HepG2 (cell line): Measurements from ENCODE around the gene NET1. TPM values are rescaled to one million over a fixed set of nuclear protein-coding genes. Genes with fewer than 3 reads are reported as not detected.
"Not testable (repeated sequence)": the region's sequence is repeated elsewhere in the genome, so short reads cannot be mapped to it uniquely, and the experiment has no call there.

Experiments used
- ATAC-seq: fragments of 200-7000 bp; cut with Tn5 transposase; 3 replicates; pipeline ENCODE4 v1.9.1; 2020; ENCODE audit warnings: mild to moderate bottlenecking, moderate library complexity
- BruUV-seq: library from RNA; stranded (reverse); fragments of 400-500 nt; replicated peaks from 2 replicates; lab custom pipeline; 2021; lab: Mats Ljungman, UMichigan
- CTCF ChIA-PET: fragments of 300-600 bp; formaldehyde crosslinking; extraction: SDS; loops from one replicate; lab custom pipeline; 2021; ENCODE audit warnings: low total read pairs, inconsistent platforms, low intra/inter-chr PET ratio; lab: Yijun Ruan, JAX
- POLR2A ChIA-PET: fragments of 350-600 bp; sonication (Branson Sonifier 250); formaldehyde crosslinking; loops from one replicate; lab custom pipeline; 2020; ENCODE audit warnings: antibody characterized with exemption, inconsistent platforms; lab: Yijun Ruan, JAX
- DNase-seq: peaks from one replicate; pipeline ENCODE4 v3.0.0-alpha.2; 2015; ENCODE audit warnings: low spot score
- FAIRE-seq: peaks from 3 replicates; lab custom pipeline; 2011; peaks lifted over from hg19 to GRCh38; lab: Jason Lieb, UNC
- H2AFZ ChIP-seq: one replicate; pipeline ENCODE4 v1.6.1; 2011; ENCODE audit warnings: low read length, inconsistent platforms
- H3K27ac ChIP-seq: fragments of 300-600 bp; 3 replicates; pipeline ENCODE4 v1.8.0; 2011; ENCODE audit warnings: mixed run types, mild to moderate bottlenecking, mixed read lengths, low read length, inconsistent platforms; ENCODE audit not compliant: insufficient read depth; ENCODE audit errors: extremely low read length
- H3K27me3 ChIP-seq, 2 experiments: fragments of 200-600 bp in 1 of 2; 2 replicates in 1 of 2; 3 replicates in 1 of 2; pipeline versions ENCODE4 v1.6.0 to v1.8.0; 2011; ENCODE audit warnings: low read length in 2 of 2, mild to moderate bottlenecking in 2 of 2, moderate library complexity in 2 of 2, inconsistent platforms in 1 of 2; ENCODE audit not compliant: insufficient read depth in 2 of 2, control insufficient read depth in 1 of 2
- H3K36me3 ChIP-seq, 2 experiments: fragments of 200-600 bp in 1 of 2; replicated peaks in 1 of 2; 2 replicates in 1 of 2; 3 replicates in 1 of 2; pipeline versions ENCODE4 v1.5.1 to v1.8.0; 2011; ENCODE audit warnings: low read length in 2 of 2, inconsistent platforms in 1 of 2; ENCODE audit not compliant: insufficient read depth in 2 of 2, control insufficient read depth in 1 of 2
- H3K4me1 ChIP-seq: 2 replicates; pipeline ENCODE4 v1.5.1; 2012; ENCODE audit warnings: low read length, inconsistent platforms; ENCODE audit not compliant: insufficient read depth
- H3K4me2 ChIP-seq: 2 replicates; pipeline ENCODE4 v1.6.0; 2011; ENCODE audit warnings: low read depth, low read length, inconsistent platforms
- H3K4me3 ChIP-seq, 3 experiments: fragments of 200-600 bp in 1 of 3; sonication (generic), shearing (Covaris generic) in 1 of 3; replicated peaks in 1 of 3; 2 replicates each; pipeline ENCODE4 v1.5.1; 2011 to 2016; ENCODE audit warnings: low read length in 3 of 3, inconsistent platforms in 2 of 3, low read depth in 2 of 3, mild to moderate bottlenecking in 2 of 3, control low read depth in 1 of 3, mixed read lengths in 1 of 3; ENCODE audit not compliant: insufficient read depth in 1 of 3
- H3K79me2 ChIP-seq: one replicate; pipeline ENCODE4 v1.6.1; 2011; ENCODE audit warnings: low read length, inconsistent platforms; ENCODE audit not compliant: insufficient read depth
- H3K9ac ChIP-seq: 2 replicates; pipeline ENCODE4 v1.6.0; 2011; ENCODE audit warnings: mild to moderate bottlenecking, low read depth, low read length, inconsistent platforms; ENCODE audit not compliant: insufficient read depth
- H3K9me3 ChIP-seq: 2 replicates; pipeline ENCODE4 v1.5.1; 2012; ENCODE audit warnings: mild to moderate bottlenecking, low read length
- H4K20me1 ChIP-seq: 2 replicates; pipeline ENCODE4 v1.6.0; 2011; ENCODE audit warnings: inconsistent platforms, mild to moderate bottlenecking, low read length, moderate library complexity; ENCODE audit not compliant: insufficient read depth
- PHB2 ChIP-seq: fragments of 450-650 bp; IDR thresholded peaks from 2 replicates; pipeline ENCODE4 v1.6.1; 2018; ENCODE audit not compliant: partially characterized antibody
- WGBS: methylation state at CpG from one replicate; pipeline ENCODE4 v1.1.6; 2017; ENCODE audit warnings: low lambda C conversion rate; 5-methylcytosine and 5-hydroxymethylcytosine counted together
- in situ Hi-C: cut with HindIII; loops from 2 replicates; pipeline ENCODE4 v1.10.0; 2017; ENCODE audit warnings: low pct_unique_long_range_greater_than_20kb; ENCODE audit not compliant: extremely low pct_ligation_motif_present
- intact Hi-C: fragments of 100-400 bp; cut with micrococcal nuclease; formaldehyde crosslinking; loops from one replicate; pipeline ENCODE4 v1.10.0; 2022; ENCODE audit not compliant: unreplicated experiment
- polyA plus RNA-seq, 8 experiments: library from polyadenylated mRNA; depleted of rRNA in 3 of 8; stranded (reverse) in 7 of 8; unstranded in 1 of 8; fragments of >200 nt; fragmentation: Illumina TruSeq in 4 of 8; extraction: Trizol in 4 of 8; gene quantifications; 2 replicates each; pipeline versions ENCODE4 v1.2.1 to v1.2.3, GENCODE V29; 2011 to 2016; ENCODE audit warnings: low read depth in 4 of 8, missing spikeins in 1 of 8, mixed read lengths in 1 of 8; ENCODE audit not compliant: insufficient read depth in 1 of 8
- total RNA-seq, 5 experiments: library from RNA; depleted of rRNA; stranded (reverse); fragments of >200 nt; fragmentation: Illumina TruSeq; extraction: Trizol; gene quantifications; 2 replicates each; pipeline ENCODE4 v1.2.3, GENCODE V29; 2016; ENCODE audit warnings: low read depth in 1 of 5

Gene NET1
- total and polyA plus RNA-seq, 2 of the 13 experiments (the other 11 are each of a cell fraction or from before 2014, with no cell fraction given): 48.1 to 65.8 TPM

- POLR2A ChIA-PET: no interaction called here
- H3K27ac ChIP-seq: no peak overlapping the region
- H2AFZ ChIP-seq: no peak overlapping the region
- no peaks in the 10 kb centered on the region for H3K9me3 ChIP-seq
- H3K4me3 ChIP-seq: no peak overlapping the region
- 93% methylated on average over 7 of the region's 15 CpGs for whole genome bisulfite sequencing
- no peaks in the 10 kb centered on the region; a peak in 2 of 5 replicates for H3K27me3 ChIP-seq
- intact Hi-C loops: no loop called here
- no peaks in the 10 kb centered on the region for H4K20me1 ChIP-seq
- ATAC-seq: no peak
- CTCF ChIA-PET: no interaction called here
- no peak overlapping the region for H3K4me2 ChIP-seq
- DNase-seq: no peak
- no peaks in the 10 kb centered on the region for H3K36me3 ChIP-seq
- no peak for TF ChIP-seq PHB2
- BruUV-seq: no TSS peak
- H3K79me2 ChIP-seq: no peaks in the 10 kb centered on the region
- peaks cover 42% of the 10 kb centered on the region for H3K4me1 ChIP-seq
- FAIRE-seq: no peak
- in situ Hi-C loops: no loop called here
- H3K9ac ChIP-seq: no peak overlapping the region
Observed at GRCh38 chr10:5470062-5470751, 57.9 kb downstream of the NET1 start.

DNA sequence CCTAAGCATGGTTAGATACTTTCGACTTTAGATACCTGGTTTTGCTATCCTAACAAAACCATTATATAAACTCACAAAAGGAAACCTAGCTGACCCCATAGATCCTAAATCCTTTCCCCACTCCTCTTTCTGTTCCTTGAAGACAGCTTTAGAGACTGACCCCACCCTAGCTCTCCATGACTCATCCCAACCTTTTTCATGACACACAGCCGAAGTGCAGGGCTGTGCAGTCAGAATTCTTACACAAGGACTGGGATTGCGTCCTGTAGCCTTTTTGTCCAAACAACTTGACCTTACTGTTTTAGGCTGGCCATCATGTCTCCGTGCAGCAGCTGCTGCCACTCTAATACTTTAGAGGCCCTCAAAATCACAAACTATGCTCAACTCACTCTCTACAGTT is 62.3 kb downstream of the NET1 start:
- H3K36me3 ChIP-seq, H3K4me3 ChIP-seq, FAIRE-seq, intact Hi-C loops, H3K27ac ChIP-seq, POLR2A ChIA-PET, H2AFZ ChIP-seq, H3K79me2 ChIP-seq, H3K4me2 ChIP-seq, H3K9me3 ChIP-seq, H4K20me1 ChIP-seq, BruUV-seq, ATAC-seq, DNase-seq, in situ Hi-C loops, CTCF ChIA-PET, H3K9ac ChIP-seq: not testable (repeated sequence)
- WGBS: 27% methylated on average over 4 of the region's 4 CpGs
- Histone ChIP-seq H3K4me1 (peaks cover 16% of the 10 kb centered on the region; the same call in 1 of the 2 replicates), H3K27me3 (peaks cover 3 to 21% of the 10 kb centered on the region in 2 experiments; a peak in 3 of 5 replicates)

DNA sequence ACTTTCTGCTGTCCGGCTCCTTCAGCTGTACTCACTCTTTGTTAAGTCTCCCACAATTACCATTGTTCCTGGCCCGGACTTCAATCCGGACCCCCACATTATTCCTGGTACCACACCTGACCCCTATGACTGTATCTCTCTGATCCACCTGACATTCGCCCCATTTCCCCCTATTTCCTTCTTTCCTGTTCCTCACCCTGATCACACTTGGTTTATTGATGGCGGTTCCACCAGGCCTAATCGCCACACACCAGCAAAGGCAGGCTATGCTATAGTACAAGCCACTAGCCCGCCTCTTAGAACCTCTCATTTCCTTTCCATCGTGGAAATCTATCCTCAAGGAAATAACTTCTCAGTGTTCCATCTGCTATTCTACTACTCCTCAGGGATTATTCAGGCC is 62.7 kb downstream of the NET1 start:
- not testable (repeated sequence) for BruUV-seq

DNA sequence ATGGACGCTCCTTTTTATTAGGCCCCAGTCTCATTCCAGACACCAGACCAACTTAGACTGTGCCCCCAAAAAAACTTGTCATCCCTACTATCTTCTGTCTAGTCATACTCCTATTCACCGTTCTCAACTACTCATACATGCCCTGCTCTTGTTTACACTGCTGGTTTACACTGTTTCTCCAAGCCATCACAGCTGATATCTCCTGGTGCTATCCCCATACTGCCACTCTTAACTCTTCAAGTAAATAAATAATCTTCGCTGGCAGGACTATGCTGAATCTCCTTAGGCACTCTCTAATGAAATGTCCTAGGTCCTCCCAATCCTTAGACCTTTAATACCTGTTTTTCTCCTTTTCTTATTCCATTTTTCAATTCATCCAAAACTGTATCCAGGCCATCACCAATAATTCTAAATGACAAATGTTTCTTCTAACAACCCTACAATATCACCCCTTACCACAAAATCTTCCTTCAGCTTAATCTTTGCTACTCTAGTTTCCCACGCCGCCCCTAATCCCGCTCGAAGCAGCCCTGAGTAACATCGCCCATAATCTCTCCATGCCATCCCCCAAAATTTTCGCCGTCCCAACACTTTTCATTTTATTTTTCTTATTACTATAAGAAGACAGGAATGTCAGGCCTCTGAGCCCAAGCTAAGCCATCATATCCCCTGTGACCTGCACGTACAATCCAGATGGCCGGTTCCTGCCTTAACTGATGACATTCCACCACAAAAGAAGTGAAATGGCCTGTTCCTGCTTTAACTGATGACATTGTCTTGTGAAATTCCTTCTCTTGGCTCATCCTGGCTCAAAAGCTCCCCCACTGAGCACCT is 63.8 kb downstream of the NET1 start:
- H3K9me3 ChIP-seq, H3K36me3 ChIP-seq, intact Hi-C loops, H4K20me1 ChIP-seq, H3K27ac ChIP-seq, H3K4me3 ChIP-seq, H2AFZ ChIP-seq, H3K79me2 ChIP-seq, H3K4me2 ChIP-seq, H3K9ac ChIP-seq, DNase-seq, BruUV-seq, in situ Hi-C loops, CTCF ChIA-PET, POLR2A ChIA-PET, ATAC-seq, FAIRE-seq: not testable (repeated sequence)
- WGBS: 55% methylated on average over 12 of the region's 12 CpGs
- Histone ChIP-seq H3K27me3 (peaks cover 3 to 21% of the 10 kb centered on the region in 2 experiments; a peak in 3 of 5 replicates), H3K4me1 (peaks cover 31% of the 10 kb centered on the region)

More for the DNA sequence above, 62.7 kb downstream of the NET1 start:
- intact Hi-C loops, H3K27ac ChIP-seq, H3K4me2 ChIP-seq, CTCF ChIA-PET, H3K36me3 ChIP-seq, in situ Hi-C loops, ATAC-seq, H2AFZ ChIP-seq, H4K20me1 ChIP-seq, H3K4me3 ChIP-seq, DNase-seq, H3K9me3 ChIP-seq, H3K79me2 ChIP-seq, H3K9ac ChIP-seq, FAIRE-seq, POLR2A ChIA-PET: not testable (repeated sequence)
- Histone ChIP-seq H3K4me1 (peaks cover 20% of the 10 kb centered on the region), H3K27me3 (peaks cover 3 to 21% of the 10 kb centered on the region in 2 experiments; a peak in 3 of 5 replicates)
- 56% methylated on average over 7 of the region's 8 CpGs for WGBS
